ENCODE results near the gene ADK. TPM values are rescaled to one million over a fixed set of nuclear protein-coding genes. Genes with fewer than 3 reads are reported as not detected.

Gene ADK
- total and polyA plus RNA-seq, 2 of the 4 experiments (the other 2 are of a cell fraction), result 30.6 to 40.9 TPM

- H3K9me3 ChIP-seq (ENCODE audit: control insufficient read depth, insufficient read depth, low read length), result no peaks in the 10 kb centered on the region
- peaks cover 0 to 4% of the 10 kb centered on the region in 2 experiments; a peak in 1 of 4 replicates for H3K79me1 ChIP-seq (ENCODE audit: low read depth in 1 of 2, low read length in 2 of 2)
- no peak overlapping the region for H4K5ac ChIP-seq (ENCODE audit: low read depth, low read length)
- no peak overlapping the region for H3K18ac ChIP-seq (ENCODE audit: low read depth, low read length)
- no peak overlapping the region for H2BK15ac ChIP-seq (ENCODE audit: low read depth, low read length)
- in situ Hi-C loops (cut with MboI; ENCODE audit: low sequenced_read_pairs), result no loop called here
- no peak overlapping the region for H3K56ac ChIP-seq (ENCODE audit: extremely low read depth, insufficient read depth, low read length)
- no peak overlapping the region for H2AK9ac ChIP-seq (replicated peaks; ENCODE audit: low read depth, low read length, poor library complexity)
- H3K27ac ChIP-seq (ENCODE audit: insufficient read depth, low read length), result no peak overlapping the region
- H2AK5ac ChIP-seq (ENCODE audit: low read depth, low read length), result no peak overlapping the region
- peaks cover 13% of the 10 kb centered on the region for H3K4me1 ChIP-seq (ENCODE audit: control insufficient read depth, insufficient read depth, low read length)
- ChIA-PET POLR2A (ENCODE audit: unreplicated experiment) (no interaction called here), CTCF (no interaction called here)
- H2BK120ac ChIP-seq (ENCODE audit: low read depth, low read length), result no peak overlapping the region
- no peak overlapping the region for H4K91ac ChIP-seq (ENCODE audit: insufficient read depth, low read depth, low read length)
- H2AFZ ChIP-seq (replicated peaks; ENCODE audit: low read length, poor library complexity), result no peak overlapping the region
- no peak overlapping the region for H3K23ac ChIP-seq (ENCODE audit: low read depth, low read length)
- peak; percentile 77 for ATAC-seq (ENCODE audit: low read depth)
- no peaks in the 10 kb centered on the region for H3K36me3 ChIP-seq (ENCODE audit: control insufficient read depth, insufficient read depth, low read length)
- TF ChIP-seq RFX5 (IDR thresholded peaks at IDR 0.05; ENCODE audit: low read depth, low read length), result no peak
- TF ChIP-seq, protein P1, sequence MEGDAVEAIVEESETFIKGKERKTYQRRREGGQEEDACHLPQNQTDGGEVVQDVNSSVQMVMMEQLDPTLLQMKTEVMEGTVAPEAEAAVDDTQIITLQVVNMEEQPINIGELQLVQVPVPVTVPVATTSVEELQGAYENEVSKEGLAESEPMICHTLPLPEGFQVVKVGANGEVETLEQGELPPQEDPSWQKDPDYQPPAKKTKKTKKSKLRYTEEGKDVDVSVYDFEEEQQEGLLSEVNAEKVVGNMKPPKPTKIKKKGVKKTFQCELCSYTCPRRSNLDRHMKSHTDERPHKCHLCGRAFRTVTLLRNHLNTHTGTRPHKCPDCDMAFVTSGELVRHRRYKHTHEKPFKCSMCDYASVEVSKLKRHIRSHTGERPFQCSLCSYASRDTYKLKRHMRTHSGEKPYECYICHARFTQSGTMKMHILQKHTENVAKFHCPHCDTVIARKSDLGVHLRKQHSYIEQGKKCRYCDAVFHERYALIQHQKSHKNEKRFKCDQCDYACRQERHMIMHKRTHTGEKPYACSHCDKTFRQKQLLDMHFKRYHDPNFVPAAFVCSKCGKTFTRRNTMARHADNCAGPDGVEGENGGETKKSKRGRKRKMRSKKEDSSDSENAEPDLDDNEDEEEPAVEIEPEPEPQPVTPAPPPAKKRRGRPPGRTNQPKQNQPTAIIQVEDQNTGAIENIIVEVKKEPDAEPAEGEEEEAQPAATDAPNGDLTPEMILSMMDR (conservative IDR thresholded peaks at IDR 0.05; ENCODE audit: low read depth, low read length), result no peak
- no peak for TF ChIP-seq MAFK (IDR thresholded peaks at IDR 0.05; ENCODE audit: low read depth, low read length)
- TF ChIP-seq POLR2A (IDR thresholded peaks at IDR 0.05; ENCODE audit: low read depth, low read length), result no peak
- TF ChIP-seq ELK1 (IDR thresholded peaks at IDR 0.05; ENCODE audit: borderline replicate concordance, low read depth, low read length), result no peak
- no peak for TF ChIP-seq FOS (IDR thresholded peaks at IDR 0.05; ENCODE audit: low read depth, low read length)
- TF ChIP-seq MAZ (IDR thresholded peaks at IDR 0.05; ENCODE audit: borderline replicate concordance, low read depth, low read length), result no peak
- peak; percentile 26 for TF ChIP-seq RAD21 (IDR thresholded peaks at IDR 0.05; ENCODE audit: low read length)
- TF ChIP-seq NFE2L2 (IDR thresholded peaks at IDR 0.05; ENCODE audit: low read depth, low read length), result no peak
- TF ChIP-seq, protein P2, sequence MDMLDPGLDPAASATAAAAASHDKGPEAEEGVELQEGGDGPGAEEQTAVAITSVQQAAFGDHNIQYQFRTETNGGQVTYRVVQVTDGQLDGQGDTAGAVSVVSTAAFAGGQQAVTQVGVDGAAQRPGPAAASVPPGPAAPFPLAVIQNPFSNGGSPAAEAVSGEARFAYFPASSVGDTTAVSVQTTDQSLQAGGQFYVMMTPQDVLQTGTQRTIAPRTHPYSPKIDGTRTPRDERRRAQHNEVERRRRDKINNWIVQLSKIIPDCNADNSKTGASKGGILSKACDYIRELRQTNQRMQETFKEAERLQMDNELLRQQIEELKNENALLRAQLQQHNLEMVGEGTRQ (IDR thresholded peaks at IDR 0.05; ENCODE audit: low read depth, low read length), result no peak
- TF ChIP-seq MXI1 (IDR thresholded peaks at IDR 0.05; ENCODE audit: borderline replicate concordance, low read depth, low read length), result peak; percentile 55; the same call in 1 of the 2 replicates
- no peak for TF ChIP-seq SMC3 (IDR thresholded peaks at IDR 0.05; ENCODE audit: low read depth, low read length)
- no peak for TF ChIP-seq CHD1 (IDR thresholded peaks at IDR 0.05; ENCODE audit: low read depth, low read length)
- TF ChIP-seq RCOR1 (IDR thresholded peaks at IDR 0.05; ENCODE audit: insufficient replicate concordance, low read length), result peak; percentile 31
- peak; percentile 37; the same call in 1 of the 2 replicates for TF ChIP-seq BHLHE40 (IDR thresholded peaks at IDR 0.05; ENCODE audit: low read depth, low read length)
- no peak for TF ChIP-seq CEBPB (IDR thresholded peaks at IDR 0.05; ENCODE audit: low read depth, low read length)
- H3K9ac ChIP-seq (ENCODE audit: low read depth, low read length), result no peak overlapping the region
- no peak overlapping the region for H3K14ac ChIP-seq (replicated peaks; ENCODE audit: low read depth, low read length)
- peak; percentile 99 for DNase-seq
- no peak overlapping the region for H4K8ac ChIP-seq (ENCODE audit: low read depth in 2 of 2, low read length in 2 of 2)
- H2BK5ac ChIP-seq (ENCODE audit: low read depth, low read length, poor library complexity, severe bottlenecking), result no peak overlapping the region
- no peak overlapping the region for H3K4me2 ChIP-seq (ENCODE audit: low read depth, low read length)
- WGBS, 2 experiments (ENCODE audit: extremely low coverage in 2 of 2, insufficient read length in 1 of 2), result no CpG with 5 or more reads among the region's 6 CpGs
- no peak overlapping the region for H2BK20ac ChIP-seq (ENCODE audit: low read depth, low read length)
- BruUV-seq (replicated peaks), result no TSS peak
- no peak overlapping the region for H3K4ac ChIP-seq (ENCODE audit: low read depth, low read length)
- peaks cover 3% of the 10 kb centered on the region for H3K9me1 ChIP-seq (ENCODE audit: insufficient read depth, low read length)
- H3K27me3 ChIP-seq (ENCODE audit: control insufficient read depth, insufficient read depth, low read length), result no peaks in the 10 kb centered on the region
- no peaks in the 10 kb centered on the region for H4K20me1 ChIP-seq (ENCODE audit: insufficient read depth, low read length)
- H3K4me3 ChIP-seq (ENCODE audit: insufficient read depth, low read depth, low read length), result no peak overlapping the region
- intact Hi-C loops (cut with micrococcal nuclease), result no loop called here
- dilution Hi-C loops (cut with HindIII; ENCODE audit: low sequenced_read_pairs, unreplicated experiment), result no loop called here
Observed at GRCh38 chr10:74589226-74589673, 438.2 kb downstream of the ADK start.

Measured in IMR-90 (cell line).